Thoracic aorta (tissue), 2 donors: ENCODE data around the gene ZFAND6. TPM values are rescaled to one million over a fixed set of nuclear protein-coding genes. Genes with fewer than 3 reads are reported as not detected.

Experiments
- ATAC-seq: fragments of 150-250 bp; one replicate; pipeline ENCODE4 v1.8.0; 2017; ENCODE audit warnings: low read depth; ENCODE audit not compliant: insufficient number of reproducible peaks, low FRiP score
- DNase-seq: peaks from one replicate; pipeline ENCODE4 v3.0.0-alpha.2; 2020; ENCODE audit warnings: low spot score
- H3K27ac ChIP-seq, 2 donors: fragments of 200-600 bp; sonication (generic); 1 replicate in 1 of 2; 2 replicates in 1 of 2; pipeline ENCODE4 v1.5.1; 2016; ENCODE audit warnings: mild to moderate bottlenecking in 2 of 2, moderate library complexity in 2 of 2
- H3K27me3 ChIP-seq: fragments of 200-600 bp; sonication (generic); replicated peaks from 2 replicates; pipeline ENCODE4 v1.6.0; 2016; ENCODE audit warnings: mild to moderate bottlenecking; ENCODE audit not compliant: insufficient read depth
- H3K36me3 ChIP-seq: fragments of 200-600 bp; sonication (generic); one replicate; pipeline ENCODE4 v1.5.1; 2016
- H3K4me1 ChIP-seq, 2 donors: fragments of 200-600 bp; sonication (generic); 1 replicate in 1 of 2; 2 replicates in 1 of 2; pipeline versions ENCODE4 v1.5.1 to v1.6.0; 2016; ENCODE audit warnings: low read depth in 2 of 2, mild to moderate bottlenecking in 1 of 2; ENCODE audit not compliant: control insufficient read depth in 1 of 2
- H3K4me3 ChIP-seq: fragments of 200-600 bp; sonication (generic); 2 replicates; pipeline ENCODE4 v1.5.1; 2016; ENCODE audit warnings: mild to moderate bottlenecking
- H3K9me3 ChIP-seq: fragments of 200-600 bp; sonication (generic); 2 replicates; pipeline ENCODE4 v1.5.1; 2016
- CTCF ChIP-seq: fragments of 200-600 bp; sonication (generic); IDR thresholded peaks from one replicate; pipeline ENCODE4 v1.5.1; 2019; ENCODE audit warnings: antibody characterized with exemption
- total RNA-seq, 2 donors: library from RNA; depleted of rRNA; stranded (reverse); fragments of >200 nt; gene quantifications; one replicate each; pipeline versions ENCODE4 v1.1.0 to v1.2.3, GENCODE V29; 2016

ZFAND6 gene
- total RNA-seq, 2 donors from 2014 or later, result 43.5 to 80.0 TPM

GRCh38 chr15:80066912-80067311, 7.4 kb downstream of the ZFAND6 start:
- no peak for TF ChIP-seq CTCF
- Histone ChIP-seq H3K4me3 (no peak overlapping the region), H3K36me3 (no peaks in the 10 kb centered on the region), H3K9me3 (no peaks in the 10 kb centered on the region), H3K27me3 (no peaks in the 10 kb centered on the region), H3K4me1 (peaks cover 7 to 10% of the 10 kb centered on the region in 2 donors), H3K27ac (no peak overlapping the region)
- DNase-seq (no peak), ATAC-seq (no peak)

- no peaks in the 10 kb centered on the region for H3K36me3 ChIP-seq
- H3K4me1 ChIP-seq, result peaks cover 13 to 19% of the 10 kb centered on the region in 2 donors
- H3K27me3 ChIP-seq, result no peaks in the 10 kb centered on the region
- no peaks in the 10 kb centered on the region for H3K9me3 ChIP-seq
- no peak overlapping the region for H3K4me3 ChIP-seq
- no peak overlapping the region for H3K27ac ChIP-seq
- ATAC-seq, result no peak
- TF ChIP-seq CTCF, result no peak
- DNase-seq, result no peak
Measured at GRCh38 chr15:80068578-80068977, 9.1 kb downstream of the ZFAND6 start.

- no peaks in the 10 kb centered on the region for H3K27me3 ChIP-seq
- no peak for TF ChIP-seq CTCF
- ATAC-seq (no peak), DNase-seq (no peak)
- no peak overlapping the region for H3K27ac ChIP-seq
- H3K4me1 ChIP-seq, result peaks cover 19 to 28% of the 10 kb centered on the region in 2 donors
- H3K9me3 ChIP-seq, result no peaks in the 10 kb centered on the region
- H3K36me3 ChIP-seq, result no peaks in the 10 kb centered on the region
- no peak overlapping the region for H3K4me3 ChIP-seq
Measured at GRCh38 chr15:80070840-80071239, 11.4 kb downstream of the ZFAND6 start.

GRCh38 chr15:80071652-80072051, 12.2 kb downstream of the ZFAND6 start:
- H3K9me3 ChIP-seq, result no peaks in the 10 kb centered on the region
- no peaks in the 10 kb centered on the region for H3K27me3 ChIP-seq
- TF ChIP-seq CTCF, result no peak
- DNase-seq (no peak), ATAC-seq (no peak)
- H3K27ac ChIP-seq, result no peak overlapping the region
- H3K36me3 ChIP-seq, result no peaks in the 10 kb centered on the region
- peaks cover 20 to 36% of the 10 kb centered on the region in 2 donors for H3K4me1 ChIP-seq
- H3K4me3 ChIP-seq, result no peak overlapping the region

- Histone ChIP-seq H3K36me3 (no peaks in the 10 kb centered on the region), H3K27me3 (no peaks in the 10 kb centered on the region), H3K9me3 (no peaks in the 10 kb centered on the region), H3K27ac (peak overlapping the region in 1 of 2 donors; percentile 20), H3K4me3 (peak overlapping the region; percentile 67), H3K4me1 (peaks cover 27 to 39% of the 10 kb centered on the region in 2 donors)
- TF ChIP-seq CTCF, result no peak
- peak; percentile 73 for ATAC-seq
- DNase-seq, result no peak
Measured at GRCh38 chr15:80072285-80072994, 13.0 kb downstream of the ZFAND6 start.
